GM19397 (cell line): ENCODE data around the gene CEP89.
"Not testable (repeated sequence)": the region's sequence is repeated elsewhere in the genome, so short reads cannot be mapped to it uniquely, and the experiment has no call there.

Experiments
- ATAC-seq: cut with Tn5 transposase; IDR thresholded peaks from one replicate; pipeline ENCODE4 v1.9.1; 2021; ENCODE audit warnings: mild to moderate bottlenecking, moderate library complexity; ENCODE audit not compliant: unreplicated experiment

The CEP89 gene

GRCh38 chr19:32872391-32872790 is 99.4 kb downstream of the CEP89 start:
- ATAC-seq = no peak

GRCh38 chr19:32870981-32871451 is 100.7 kb downstream of the CEP89 start:
- no peak for ATAC-seq

- no peak for ATAC-seq
These were observed 101.7 kb downstream of the CEP89 start for GRCh38 chr19:32869966-32870573.

GRCh38 chr19:32869369-32869965 is 102.3 kb downstream of the CEP89 start, which contains the start of gene SLC7A9:
TSS of gene SLC7A9 (minus strand) at chr19:32869767. CDS start at chr19:32868534, 1,233 bp downstream.
- ATAC-seq = no peak

GRCh38 chr19:32868206-32868950 is 103.4 kb downstream of the CEP89 start:
- no peak for ATAC-seq

- ATAC-seq = not testable (repeated sequence)
These were observed 104.3 kb downstream of the CEP89 start for GRCh38 chr19:32867436-32867835.

- ATAC-seq = no peak
These were observed 105.0 kb downstream of the CEP89 start for GRCh38 chr19:32866564-32867265.

- no peak for ATAC-seq
These were observed 105.7 kb downstream of the CEP89 start for GRCh38 chr19:32866061-32866460.

GRCh38 chr19:32865326-32865725 is 106.4 kb downstream of the CEP89 start:
- no peak for ATAC-seq

- ATAC-seq = no peak
These were observed 107.3 kb downstream of the CEP89 start for GRCh38 chr19:32864318-32865007.

GRCh38 chr19:32863841-32864240 is 107.9 kb downstream of the CEP89 start:
- no peak for ATAC-seq

GRCh38 chr19:32863301-32863700 is 108.5 kb downstream of the CEP89 start:
- ATAC-seq = no peak

- no peak for ATAC-seq
These were observed 109.0 kb downstream of the CEP89 start for GRCh38 chr19:32862741-32863140.

GRCh38 chr19:32862173-32862572 is 109.6 kb downstream of the CEP89 start:
- no peak for ATAC-seq

- ATAC-seq = no peak
These were observed 110.2 kb downstream of the CEP89 start for GRCh38 chr19:32861596-32861995.

GRCh38 chr19:32859591-32859990 is 112.2 kb downstream of the CEP89 start:
- ATAC-seq = no peak

GRCh38 chr19:32858559-32858958 is 113.2 kb downstream of the CEP89 start:
- no peak for ATAC-seq

GRCh38 chr19:32858155-32858554 is 113.6 kb downstream of the CEP89 start:
- ATAC-seq = no peak

GRCh38 chr19:32857584-32857983 is 114.2 kb downstream of the CEP89 start:
- ATAC-seq = no peak

- ATAC-seq = not testable (repeated sequence)
These were observed 114.9 kb downstream of the CEP89 start for GRCh38 chr19:32856818-32857217.

GRCh38 chr19:32852216-32852615 is 119.5 kb downstream of the CEP89 start:
- no peak for ATAC-seq
